A673 (cell line): Measurements from ENCODE around the gene RNPS1. TPM values are rescaled to one million over a fixed set of nuclear protein-coding genes. Genes with fewer than 3 reads are reported as not detected.
"Not testable (repeated sequence)": the region's sequence is repeated elsewhere in the genome, so short reads cannot be mapped to it uniquely, and the experiment has no call there.

Experiments used
- BruUV-seq: library from RNA; stranded (reverse); fragments of 400-500 nt; replicated peaks from 2 replicates; lab custom pipeline; 2021; lab: Mats Ljungman, UMichigan
- CTCF ChIA-PET: fragments of 300-600 bp; sonication (Branson Sonifier 250); formaldehyde crosslinking; loops from one replicate; lab custom pipeline; 2022; ENCODE audit warnings: antibody characterized with exemption; lab: Charles Lee
- POLR2A ChIA-PET: fragments of 300-600 bp; sonication (Branson Sonifier 250); formaldehyde crosslinking; loops from one replicate; lab custom pipeline; 2022; ENCODE audit warnings: antibody characterized with exemption; ENCODE audit not compliant: low non-redundant PET; lab: Charles Lee
- DNase-seq: peaks from one replicate; pipeline ENCODE4 v3.0.0-alpha.2; 2015; ENCODE audit warnings: low spot score
- H3K27ac ChIP-seq: fragments of 200-600 bp; sonication (generic); 2 replicates; pipeline ENCODE4 v1.5.1; 2016; ENCODE audit warnings: mixed run types, low read depth, mild to moderate bottlenecking, mixed read lengths, antibody characterized with exemption, low read length; ENCODE audit not compliant: poor library complexity, severe bottlenecking
- H3K27me3 ChIP-seq: fragments of 200-600 bp; sonication (generic); replicated peaks from 2 replicates; pipeline ENCODE4 v1.6.1; 2017; ENCODE audit warnings: mixed run types, low read depth, mild to moderate bottlenecking, mixed read lengths, antibody characterized with exemption, low read length; ENCODE audit not compliant: insufficient read depth, poor library complexity
- H3K36me3 ChIP-seq: fragments of 200-600 bp; sonication (generic); 2 replicates; pipeline ENCODE4 v1.6.1; 2016; ENCODE audit warnings: mixed run types, mild to moderate bottlenecking, mixed read lengths, antibody characterized with exemption, low read length; ENCODE audit not compliant: insufficient read depth, poor library complexity, severe bottlenecking
- H3K4me1 ChIP-seq: fragments of 200-600 bp; sonication (generic); 2 replicates; pipeline ENCODE4 v1.6.1; 2017; ENCODE audit warnings: mixed run types, mild to moderate bottlenecking, mixed read lengths, antibody characterized with exemption, low read length; ENCODE audit not compliant: insufficient read depth, poor library complexity, severe bottlenecking
- H3K4me3 ChIP-seq: fragments of 200-600 bp; sonication (generic); 2 replicates; pipeline ENCODE4 v1.5.1; 2016; ENCODE audit warnings: low read depth, mixed run types, mild to moderate bottlenecking, mixed read lengths, low read length; ENCODE audit not compliant: poor library complexity, severe bottlenecking
- H3K9me3 ChIP-seq: fragments of 200-600 bp; sonication (generic); 2 replicates; pipeline ENCODE4 v1.6.1; 2016; ENCODE audit warnings: mixed run types, low read depth, mild to moderate bottlenecking, mixed read lengths, antibody characterized with exemption, low read length; ENCODE audit not compliant: poor library complexity, severe bottlenecking
- CTCF ChIP-seq: fragments of 300-800, 200-600 bp; sonication (generic); conservative IDR thresholded peaks from 2 replicates; pipeline ENCODE4 v1.5.1; 2017; ENCODE audit warnings: low read depth, mild to moderate bottlenecking, antibody characterized with exemption, low read length, moderate library complexity, mixed read lengths
- EZH2 ChIP-seq: fragments of 200-600 bp; sonication (generic); IDR thresholded peaks from 2 replicates; pipeline ENCODE4 v1.6.1; 2017; ENCODE audit warnings: borderline replicate concordance, low read depth, mild to moderate bottlenecking, mixed read lengths, antibody characterized with exemption, low read length; ENCODE audit not compliant: poor library complexity, severe bottlenecking
- intact Hi-C: fragments of 100-400 bp; cut with micrococcal nuclease; formaldehyde crosslinking; loops from one replicate; pipeline ENCODE4 v1.10.0; 2022; ENCODE audit not compliant: unreplicated experiment
- total RNA-seq: library from RNA; stranded (reverse); gene quantifications from 2 replicates; pipeline ENCODE4 v1.2.3, GENCODE V29; 2021

RNPS1 gene
- total RNA-seq, 1 experiment from 2014 or later = 345 TPM

- no peaks in the 10 kb centered on the region for H3K9me3 ChIP-seq
- no peak for DNase-seq
- intact Hi-C loops = no loop called here
- H3K36me3 ChIP-seq = peaks cover 3% of the 10 kb centered on the region
- peaks cover 12% of the 10 kb centered on the region for H3K4me1 ChIP-seq
- no peak overlapping the region for H3K27ac ChIP-seq
- ChIA-PET POLR2A (interaction anchor here (0.6 kb wide), 1 partner anchor 10 kb away, joined by 3 read pairs; no protein-coding TSS in a partner anchor), CTCF (no interaction called here)
- H3K4me3 ChIP-seq = no peak overlapping the region
- no TSS peak for BruUV-seq
- H3K27me3 ChIP-seq = no peaks in the 10 kb centered on the region
- no peak for TF ChIP-seq CTCF
- no peak for TF ChIP-seq EZH2
Observed at GRCh38 chr16:2270588-2271470, 2.9 kb upstream of the RNPS1 start.

- peaks cover 11% of the 10 kb centered on the region for H3K36me3 ChIP-seq
- TF ChIP-seq CTCF (no peak), EZH2 (no peak)
- H3K27me3 ChIP-seq = no peaks in the 10 kb centered on the region
- no peak for DNase-seq
- CTCF ChIA-PET = no interaction called here
- BruUV-seq = no TSS peak
- H3K4me3 ChIP-seq = no peak overlapping the region
- POLR2A ChIA-PET = no interaction called here
- H3K4me1 ChIP-seq = peaks cover 13% of the 10 kb centered on the region
- intact Hi-C loops = no loop called here
- no peaks in the 10 kb centered on the region for H3K9me3 ChIP-seq
- H3K27ac ChIP-seq = no peak overlapping the region
Observed at GRCh38 chr16:2270070-2270462, 2.1 kb upstream of the RNPS1 start.

GRCh38 chr16:2267505-2267912 lies 417 bp downstream of the RNPS1 start:
- BruUV-seq, CTCF ChIA-PET: not testable (repeated sequence)
- intact Hi-C loops = loop anchor here (10.0 kb wide), 1 partner anchor 237 kb away; no protein-coding TSS in a partner anchor

GRCh38 chr16:2266887-2267286 lies 1.0 kb downstream of the RNPS1 start:
- H3K9me3 ChIP-seq, DNase-seq, H3K27me3 ChIP-seq, POLR2A ChIA-PET, CTCF ChIA-PET, BruUV-seq: not testable (repeated sequence)
- H3K4me1 ChIP-seq = peaks cover 13% of the 10 kb centered on the region
- peak overlapping the region; percentile 96 for H3K27ac ChIP-seq
- intact Hi-C loops = loop anchor here (10.0 kb wide), 1 partner anchor 238 kb away; no protein-coding TSS in a partner anchor
- peaks cover 41% of the 10 kb centered on the region for H3K36me3 ChIP-seq
- H3K4me3 ChIP-seq = peak overlapping the region; percentile 76

More at GRCh38 chr16:2267505-2267912, 417 bp downstream of the RNPS1 start:
- H3K9me3 ChIP-seq, H3K27me3 ChIP-seq, POLR2A ChIA-PET, DNase-seq: not testable (repeated sequence)
- Histone ChIP-seq H3K4me3 (peak overlapping the region; percentile 76), H3K4me1 (peaks cover 13% of the 10 kb centered on the region), H3K36me3 (peaks cover 34% of the 10 kb centered on the region), H3K27ac (peak overlapping the region; percentile 96)

- H3K4me3 ChIP-seq, H3K4me1 ChIP-seq, H3K9me3 ChIP-seq, CTCF ChIA-PET, BruUV-seq, H3K27me3 ChIP-seq, DNase-seq, POLR2A ChIA-PET, H3K27ac ChIP-seq: not testable (repeated sequence)
- peaks cover 79% of the 10 kb centered on the region for H3K36me3 ChIP-seq
- intact Hi-C loops = loop anchor here (10.0 kb wide), 1 partner anchor 242 kb away; no protein-coding TSS in a partner anchor
Observed at GRCh38 chr16:2263026-2263425, 4.9 kb downstream of the RNPS1 start.
